HepG2 (cell line): ENCODE measurements around the gene CTSA. TPM values are rescaled to one million over a fixed set of nuclear protein-coding genes. Genes with fewer than 3 reads are reported as not detected.

Source experiments
- ATF1 ChIP-seq: IDR thresholded peaks from 2 replicates; pipeline ENCODE4 v1.6.1; 2016; ENCODE audit warnings: mild to moderate bottlenecking, control low read depth
- HNRNPK ChIP-seq: fragments of 200-400 bp; formaldehyde crosslinking; IDR thresholded peaks from 2 replicates; pipeline ENCODE4 v1.6.1; 2018; ENCODE audit warnings: low read length, low read depth, moderate library complexity, mild to moderate bottlenecking; ENCODE audit not compliant: poor library complexity, severe bottlenecking
- KLF15 ChIP-seq: sonication (generic); formaldehyde crosslinking; IDR thresholded peaks from 2 replicates; pipeline ENCODE4 v1.8.1; 2023; ENCODE audit warnings: borderline replicate concordance, mild to moderate bottlenecking, inconsistent platforms, missing genetic modification reagents, mixed read lengths
- MXD1 ChIP-seq: sonication (generic); formaldehyde crosslinking; IDR thresholded peaks from 2 replicates; pipeline ENCODE4 v1.4.0; 2020; ENCODE audit warnings: mild to moderate bottlenecking, missing genetic modification reagents
- POGK ChIP-seq: sonication (generic); formaldehyde crosslinking; conservative IDR thresholded peaks from 2 replicates; pipeline ENCODE4 v1.8.0; 2022; ENCODE audit warnings: mild to moderate bottlenecking, moderate library complexity, missing genetic modification reagents
- POLR2AphosphoS2 ChIP-seq: IDR thresholded peaks from 2 replicates; pipeline ENCODE4 v1.6.1; 2011; ENCODE audit warnings: low read depth, low read length, improper control_type of control experiment
- RFXANK ChIP-seq: IDR thresholded peaks from 2 replicates; pipeline ENCODE4 v1.6.1; 2016
- RXRB ChIP-seq: IDR thresholded peaks from 2 replicates; pipeline ENCODE4 v1.6.1; 2016; ENCODE audit warnings: borderline replicate concordance, missing genetic modification reagents, missing compliant biosample characterization
- SMAD1 ChIP-seq: sonication (generic); formaldehyde crosslinking; IDR thresholded peaks from 2 replicates; pipeline ENCODE4 v1.4.0; 2020; ENCODE audit warnings: missing genetic modification reagents, low read depth, mild to moderate bottlenecking, borderline replicate concordance
- TARDBP ChIP-seq: sonication (generic); formaldehyde crosslinking; IDR thresholded peaks from 2 replicates; pipeline ENCODE4 v1.8.0; 2022; ENCODE audit warnings: mild to moderate bottlenecking, missing genetic modification reagents
- TFDP1 ChIP-seq: IDR thresholded peaks from 2 replicates; pipeline ENCODE4 v1.6.1; 2016; ENCODE audit warnings: missing compliant biosample characterization, missing genetic modification reagents, borderline replicate concordance
- ZBTB2 ChIP-seq: sonication (generic); formaldehyde crosslinking; IDR thresholded peaks from 2 replicates; pipeline ENCODE4 v1.8.0; 2022; ENCODE audit warnings: low read depth, missing genetic modification reagents
- ZMAT3 ChIP-seq: sonication (generic); formaldehyde crosslinking; conservative IDR thresholded peaks from 2 replicates; pipeline ENCODE4 v1.7.0; 2021; ENCODE audit warnings: missing genetic modification reagents
- ZNF224 ChIP-seq: sonication (generic); formaldehyde crosslinking; IDR thresholded peaks from 2 replicates; pipeline ENCODE4 v1.5.0; 2020; ENCODE audit warnings: mild to moderate bottlenecking, missing genetic modification reagents
- ZNF383 ChIP-seq: sonication (generic); formaldehyde crosslinking; IDR thresholded peaks from 2 replicates; pipeline ENCODE4 v1.4.0; 2020; ENCODE audit warnings: missing genetic modification reagents, mild to moderate bottlenecking, borderline replicate concordance
- ZNF614 ChIP-seq: IDR thresholded peaks from 2 replicates; pipeline ENCODE4 v1.6.1; 2018; ENCODE audit warnings: missing biosample characterization, missing genetic modification reagents, inconsistent platforms, borderline replicate concordance
- ZNF737 ChIP-seq: sonication (generic); formaldehyde crosslinking; IDR thresholded peaks from 2 replicates; pipeline ENCODE4 v1.5.0; 2020; ENCODE audit warnings: missing genetic modification reagents, mild to moderate bottlenecking, borderline replicate concordance
- ZSCAN9 ChIP-seq: IDR thresholded peaks from 2 replicates; pipeline ENCODE4 v1.6.1; 2016; ENCODE audit warnings: borderline replicate concordance
- ZXDC ChIP-seq: sonication (generic); formaldehyde crosslinking; IDR thresholded peaks from 2 replicates; pipeline ENCODE4 v1.5.0; 2020; ENCODE audit warnings: mild to moderate bottlenecking, missing genetic modification reagents
- polyA plus RNA-seq, 8 experiments: library from polyadenylated mRNA; depleted of rRNA in 3 of 8; stranded (reverse) in 7 of 8; unstranded in 1 of 8; fragments of >200 nt; fragmentation: Illumina TruSeq in 4 of 8; extraction: Trizol in 4 of 8; gene quantifications; 2 replicates each; pipeline versions ENCODE4 v1.2.1 to v1.2.3, GENCODE V29; 2011 to 2016; ENCODE audit warnings: low read depth in 4 of 8, missing spikeins in 1 of 8, mixed read lengths in 1 of 8; ENCODE audit not compliant: insufficient read depth in 1 of 8
- total RNA-seq, 5 experiments: library from RNA; depleted of rRNA; stranded (reverse); fragments of >200 nt; fragmentation: Illumina TruSeq; extraction: Trizol; gene quantifications; 2 replicates each; pipeline ENCODE4 v1.2.3, GENCODE V29; 2016; ENCODE audit warnings: low read depth in 1 of 5
- TF ChIP-seq, protein P1 (sequence below): sonication (generic); formaldehyde crosslinking; IDR thresholded peaks from 2 replicates; pipeline ENCODE4 v1.4.0; 2020; ENCODE audit warnings: missing genetic modification reagents

Gene CTSA
- total and polyA plus RNA-seq, 2 of the 13 experiments (the other 11 are each of a cell fraction or from before 2014, with no cell fraction given) = 202 to 231 TPM

GRCh38 chr20:45934586-45935415 is 43.7 kb downstream of the CTSA start, which contains the start of gene PCIF1 (continued):
- peak; percentile 44; the same call in 1 of the 2 replicates for TF ChIP-seq RXRB (CRISPR knock-in tag)
- TF ChIP-seq HNRNPK = peak; percentile 98
- TF ChIP-seq, protein P1, sequence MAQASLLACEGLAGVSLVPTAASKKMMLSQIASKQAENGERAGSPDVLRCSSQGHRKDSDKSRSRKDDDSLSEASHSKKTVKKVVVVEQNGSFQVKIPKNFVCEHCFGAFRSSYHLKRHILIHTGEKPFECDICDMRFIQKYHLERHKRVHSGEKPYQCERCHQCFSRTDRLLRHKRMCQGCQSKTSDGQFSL (CRISPR knock-in tag) = peak; percentile 57; the same call in 1 of the 2 replicates
- TF ChIP-seq ZXDC (CRISPR knock-in tag) = peak; percentile 60; the same call in 1 of the 2 replicates
- TF ChIP-seq ZNF614 = peak; percentile 90; the same call in 1 of the 2 replicates
- no peak for TF ChIP-seq ATF1 (CRISPR knock-in tag)
- peak; percentile 34; the same call in 1 of the 2 replicates for TF ChIP-seq TFDP1 (CRISPR knock-in tag)
- peak; percentile 86 for TF ChIP-seq MXD1 (CRISPR knock-in tag)
- TF ChIP-seq POGK (CRISPR knock-in tag) = peak; percentile 94
- peak; percentile 71; the same call in 1 of the 2 replicates for TF ChIP-seq RFXANK
- TF ChIP-seq SMAD1 = peak; percentile 96; the same call in 1 of the 2 replicates
- peak; percentile 97; the same call in 1 of the 2 replicates for TF ChIP-seq ZSCAN9
- TF ChIP-seq ZNF737 (CRISPR knock-in tag) = no peak
- peak; percentile 99 for TF ChIP-seq ZMAT3 (CRISPR knock-in tag)
- TF ChIP-seq ZNF224 (CRISPR knock-in tag) = peak; percentile 98
- peak; percentile 95 for TF ChIP-seq KLF15 (CRISPR knock-in tag)
- no peak for TF ChIP-seq ZNF383
- peak; percentile 64; the same call in 1 of the 2 replicates for TF ChIP-seq TARDBP (CRISPR knock-in tag)
- TF ChIP-seq POLR2AphosphoS2 = peak; percentile 93
- TF ChIP-seq ZBTB2 (CRISPR knock-in tag) = peak; percentile 81
